NCI-H2107 (cell line): ENCODE results near the gene GADL1.

ENCODE experiments used
- DNase-seq: peaks from one replicate; lab custom pipeline; 2025; lab: John Stamatoyannopoulos, UW

Gene GADL1, protein sequence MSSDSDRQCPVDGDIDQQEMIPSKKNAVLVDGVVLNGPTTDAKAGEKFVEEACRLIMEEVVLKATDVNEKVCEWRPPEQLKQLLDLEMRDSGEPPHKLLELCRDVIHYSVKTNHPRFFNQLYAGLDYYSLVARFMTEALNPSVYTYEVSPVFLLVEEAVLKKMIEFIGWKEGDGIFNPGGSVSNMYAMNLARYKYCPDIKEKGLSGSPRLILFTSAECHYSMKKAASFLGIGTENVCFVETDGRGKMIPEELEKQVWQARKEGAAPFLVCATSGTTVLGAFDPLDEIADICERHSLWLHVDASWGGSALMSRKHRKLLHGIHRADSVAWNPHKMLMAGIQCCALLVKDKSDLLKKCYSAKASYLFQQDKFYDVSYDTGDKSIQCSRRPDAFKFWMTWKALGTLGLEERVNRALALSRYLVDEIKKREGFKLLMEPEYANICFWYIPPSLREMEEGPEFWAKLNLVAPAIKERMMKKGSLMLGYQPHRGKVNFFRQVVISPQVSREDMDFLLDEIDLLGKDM

GRCh38 chr3:30894521-30895251 is at the start of gene GADL1:
Gene GADL1 (minus strand): TSS chr3:30894661. CDS start chr3:30894614, 47 bp downstream.
- DNase-seq, result peak; percentile 33

DNA sequence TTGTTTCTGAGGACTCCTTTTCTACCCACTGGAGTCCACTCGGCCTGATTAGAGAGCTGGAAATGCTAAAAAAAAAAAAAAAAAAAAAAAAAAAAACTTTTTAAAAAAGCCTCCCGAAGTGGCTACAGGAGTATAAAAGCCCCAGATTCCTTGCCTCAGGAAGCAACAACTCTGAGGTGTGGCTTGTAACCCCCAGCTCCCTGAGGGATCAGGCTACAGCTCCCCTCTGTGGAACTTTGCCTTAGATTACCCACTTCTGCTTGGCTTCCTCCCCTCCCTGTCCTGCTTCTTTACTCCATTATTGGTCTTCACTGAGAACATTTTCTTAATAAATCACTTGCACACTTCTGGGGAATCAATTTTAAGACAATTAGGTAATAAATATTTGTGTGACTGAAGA is 49.7 kb upstream of the GADL1 start:
- DNase-seq, result no peak

GRCh38 chr3:30943206-30943605 is 48.7 kb upstream of the GADL1 start:
- DNase-seq, result no peak

GRCh38 chr3:30941342-30941741 is 46.9 kb upstream of the GADL1 start:
- DNase-seq, result no peak

DNA sequence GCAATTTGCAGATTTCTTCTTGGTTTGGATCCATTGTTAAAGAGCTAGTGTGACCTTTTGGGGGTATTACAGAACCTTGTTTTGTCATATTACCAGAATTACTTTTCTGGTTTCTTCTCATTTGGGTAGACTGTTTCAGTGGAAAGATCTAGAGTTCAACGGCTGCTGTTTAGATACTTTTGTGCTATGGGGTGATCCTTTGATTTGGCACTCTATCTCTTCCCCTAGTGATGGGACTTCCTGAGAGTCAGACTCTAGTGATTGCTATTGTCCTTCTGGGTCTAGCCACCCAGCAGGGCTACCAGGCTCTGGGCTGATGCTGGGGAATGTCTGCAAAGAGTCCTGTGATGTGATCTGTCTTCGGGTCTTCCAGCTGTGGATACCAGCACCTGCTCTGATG is 46.3 kb upstream of the GADL1 start:
- no peak for DNase-seq

- DNase-seq, result no peak
Observed at GRCh38 chr3:30934208-30934550, 39.7 kb upstream of the GADL1 start.

- no peak for DNase-seq
Observed at GRCh38 chr3:30933478-30934207, 39.2 kb upstream of the GADL1 start.

GRCh38 chr3:30932513-30933098 is 38.1 kb upstream of the GADL1 start:
- no peak for DNase-seq

GRCh38 chr3:30924763-30925162 is 30.3 kb upstream of the GADL1 start:
- DNase-seq, result no peak

- DNase-seq, result no peak
Observed at GRCh38 chr3:30919564-30919963, 25.1 kb upstream of the GADL1 start.

DNA sequence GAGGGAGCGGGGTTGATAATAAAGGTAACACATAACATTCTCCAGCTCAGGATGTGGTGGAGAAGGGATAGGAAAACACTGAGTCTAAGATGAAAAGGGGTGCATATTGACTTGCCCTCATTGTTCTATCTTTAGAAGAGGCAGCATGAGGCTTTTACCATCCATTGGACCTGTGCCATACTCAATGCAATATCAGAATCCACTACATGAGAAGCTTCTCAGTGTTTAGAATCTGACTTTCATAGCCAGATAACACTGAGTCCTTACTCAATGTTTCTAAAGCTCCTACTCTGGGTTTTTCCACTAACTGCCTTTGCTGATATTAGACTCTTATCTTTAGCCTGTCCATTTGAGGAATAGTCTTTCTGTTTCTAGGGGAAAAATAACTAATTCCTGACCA is 24.3 kb upstream of the GADL1 start:
- DNase-seq, result no peak

- no peak for DNase-seq
Observed at GRCh38 chr3:30915782-30916181, 21.3 kb upstream of the GADL1 start.

DNA sequence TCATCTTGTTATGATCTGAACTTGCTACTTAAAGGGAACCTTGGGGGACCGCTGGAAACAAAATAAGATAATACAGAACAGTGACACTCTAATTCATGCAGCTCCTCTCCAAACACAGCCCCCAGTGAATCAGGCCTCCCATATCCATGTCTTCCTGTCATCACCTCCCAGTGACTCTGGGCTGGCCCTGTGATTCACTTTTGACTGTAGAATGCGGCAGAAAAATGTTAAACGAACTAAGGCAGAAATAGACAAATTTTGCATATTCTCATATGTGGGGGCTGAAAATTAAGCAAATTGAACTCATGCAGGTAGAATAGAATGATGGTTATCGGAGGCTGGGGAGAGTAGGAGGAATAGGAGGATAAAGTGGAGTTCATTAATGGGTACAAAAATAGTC is 20.2 kb upstream of the GADL1 start:
- DNase-seq, result no peak

DNA sequence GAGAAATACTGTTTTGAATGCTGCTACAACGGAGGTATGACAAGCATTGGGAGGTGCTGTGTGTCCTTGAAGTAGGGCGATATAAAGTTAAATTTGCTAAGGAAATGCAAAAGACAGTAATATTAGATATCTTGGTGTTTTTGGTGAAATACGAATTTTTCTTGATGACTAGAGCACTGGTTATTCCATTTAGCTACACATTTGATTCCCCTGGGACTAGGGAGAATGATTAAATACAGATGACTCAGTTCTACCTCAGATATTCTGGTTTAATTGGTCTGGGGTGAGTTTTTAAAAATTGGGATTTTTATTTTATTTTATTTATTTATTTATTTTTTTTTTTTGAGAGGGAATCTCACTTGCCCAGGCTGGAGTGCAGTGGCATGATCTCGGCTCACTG is 18.7 kb upstream of the GADL1 start:
- no peak for DNase-seq

GRCh38 chr3:30912301-30912700 is 17.8 kb upstream of the GADL1 start:
- no peak for DNase-seq

DNA sequence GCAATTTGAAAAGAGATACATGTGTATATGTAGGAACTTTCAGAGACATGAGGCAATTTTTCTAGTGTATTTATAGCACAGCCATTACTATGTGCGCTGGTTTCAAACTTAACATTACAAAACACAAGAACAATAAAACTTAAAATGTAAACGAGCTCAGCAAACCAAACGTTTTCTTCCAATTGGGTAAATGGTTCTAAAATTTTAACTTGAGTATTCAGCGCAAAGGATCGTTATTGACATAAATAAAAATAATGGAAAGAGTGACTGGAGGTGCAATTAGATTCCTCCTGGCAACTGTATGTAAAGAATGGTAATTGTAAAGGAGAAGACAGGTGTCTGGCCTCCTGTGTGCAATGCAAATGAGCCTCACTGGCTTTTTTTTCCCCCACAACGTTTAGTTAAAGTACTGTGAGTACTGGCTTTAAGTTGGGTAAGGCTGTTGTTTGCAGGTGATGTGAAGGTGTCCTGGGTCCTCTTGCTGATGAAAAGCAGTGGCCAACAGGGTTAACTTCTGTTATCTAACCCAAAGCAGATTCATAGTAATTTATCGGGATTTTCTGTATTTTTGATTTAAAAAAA is 14.1 kb upstream of the GADL1 start:
- no peak for DNase-seq

DNA sequence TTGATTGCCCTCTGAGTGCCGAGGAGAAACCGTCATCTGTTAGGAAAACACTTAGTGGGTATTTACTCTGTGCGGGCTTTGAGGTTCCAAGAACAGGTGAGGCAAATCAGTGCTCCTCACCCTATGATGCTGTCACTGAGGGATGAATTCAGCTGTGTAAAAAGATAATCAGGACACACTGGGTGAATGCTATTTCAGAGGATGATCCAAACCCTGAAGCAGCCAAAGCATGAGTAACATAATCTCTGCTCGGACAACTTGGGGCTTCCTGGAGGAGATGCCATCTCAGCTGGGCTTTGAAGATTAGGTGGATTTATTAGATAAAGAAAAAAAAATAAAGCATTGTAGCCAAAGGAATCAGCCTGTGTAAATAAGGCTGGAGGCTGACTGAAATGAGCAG is 10.5 kb upstream of the GADL1 start:
- DNase-seq, result no peak

DNA sequence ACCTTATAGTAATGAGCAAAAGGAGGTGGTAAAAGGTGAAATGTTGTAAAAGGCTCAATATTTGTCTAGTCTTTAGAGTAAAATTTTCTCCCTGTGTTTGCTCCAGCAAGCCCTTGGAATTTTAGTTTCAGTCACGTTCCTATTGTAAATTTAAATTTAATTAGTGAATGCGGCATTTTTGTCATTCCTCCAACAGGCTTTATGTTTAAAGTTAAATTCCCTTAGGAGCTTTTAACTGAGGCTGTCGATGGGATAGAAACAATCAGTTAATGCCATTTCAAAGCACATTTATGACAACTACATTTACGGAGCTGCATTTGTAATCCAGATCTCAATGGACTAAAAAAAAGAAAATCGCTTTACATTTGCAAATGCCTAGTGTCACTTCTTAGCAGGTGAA is 868 bp upstream of the GADL1 start:
- no peak for DNase-seq

DNA sequence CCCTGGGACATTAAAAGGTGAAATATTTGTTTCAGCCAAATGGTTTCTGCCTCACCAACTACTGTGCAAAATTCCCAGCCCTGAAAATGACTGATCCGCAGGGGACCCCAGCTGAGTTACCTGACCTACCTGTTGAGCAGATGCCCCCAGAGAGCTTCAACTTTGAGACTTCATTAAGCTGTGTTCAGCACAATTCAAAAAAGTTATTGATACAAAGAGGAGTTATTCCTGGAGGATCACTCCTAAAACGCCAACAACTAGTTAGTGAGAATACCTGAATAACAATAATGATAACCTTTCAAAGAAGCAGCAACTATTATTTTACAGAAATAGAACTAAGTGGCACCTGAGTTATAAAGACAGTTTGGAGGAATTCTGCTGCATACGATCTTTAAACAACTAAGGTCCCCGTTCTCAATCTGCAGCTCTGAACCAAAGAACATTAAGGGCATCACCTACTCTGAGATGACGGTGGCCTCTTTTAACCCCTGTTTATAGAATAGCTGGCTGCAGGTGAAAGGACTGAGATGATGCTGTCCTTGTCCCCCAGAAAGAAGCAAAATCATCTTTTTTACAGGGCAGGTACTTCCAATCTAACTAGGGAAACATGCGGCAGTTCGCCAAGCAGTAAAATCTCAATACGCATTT is 659 bp downstream of the GADL1 start:
- no peak for DNase-seq

DNA sequence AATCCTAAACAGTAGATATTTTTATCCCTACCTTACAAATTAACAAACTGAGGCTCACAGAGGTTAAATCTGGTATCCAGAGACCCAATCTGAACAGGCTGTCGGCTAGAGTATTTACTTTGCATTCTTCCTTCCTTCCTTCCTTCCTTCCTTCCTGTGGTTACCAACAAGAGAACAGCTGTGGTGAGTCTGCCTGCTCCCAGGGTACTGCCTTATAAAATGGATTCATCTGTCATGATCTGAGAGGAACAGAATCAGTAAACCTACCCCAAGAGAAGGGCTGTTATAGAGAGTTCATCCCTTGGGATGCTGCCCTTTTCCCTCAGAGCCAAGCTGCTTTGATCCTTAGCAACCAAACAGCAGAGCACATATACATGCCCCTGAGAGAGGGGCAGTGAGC is 3.6 kb downstream of the GADL1 start:
- DNase-seq, result no peak

DNA sequence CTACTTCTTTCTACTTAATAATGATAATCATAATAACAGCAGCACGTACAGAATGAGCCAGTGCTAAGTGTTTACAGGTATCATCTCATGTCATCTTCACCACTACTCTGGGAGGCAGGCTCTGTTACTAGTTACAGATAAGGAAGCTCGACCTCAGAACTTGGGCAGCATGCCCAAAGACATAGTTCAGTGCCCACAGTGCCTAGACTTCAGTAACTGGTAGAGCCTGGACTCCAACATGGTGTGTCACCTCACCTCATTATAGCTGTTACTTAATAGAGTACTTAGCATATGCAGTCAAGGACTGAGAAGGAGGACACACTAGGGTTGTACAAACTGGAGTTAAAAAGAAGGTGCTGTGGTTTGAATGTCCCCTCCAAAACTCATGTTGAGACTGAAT is 7.6 kb downstream of the GADL1 start:
- no peak for DNase-seq
